Activated T-cell treated with anti-CD3 and anti-CD28 coated beads, Interleukin-2, amount 50 U/mL, for 24 hours (primary cell): ENCODE data around the gene ABCC6.
A peak's percentile ranks its signal among the peaks of the same experiment; 100 is the strongest.

Experiments used
- DNase-seq: peaks from one replicate; pipeline ENCODE4 v3.0.0-alpha.2; 2020
- H3K27ac Mint-ChIP-seq: 2 replicates; pipeline ENCODE4 v1.8.0; 2020; ENCODE audit warnings: mild to moderate bottlenecking, mixed read lengths
- H3K27me3 Mint-ChIP-seq: 2 replicates; pipeline ENCODE4 v1.8.0; 2020; ENCODE audit warnings: mixed read lengths
- H3K36me3 Mint-ChIP-seq: 2 replicates; pipeline ENCODE4 v1.8.0; 2020; ENCODE audit warnings: low read depth, mixed read lengths
- H3K4me1 Mint-ChIP-seq: 2 replicates; pipeline ENCODE4 v1.8.0; 2020; ENCODE audit warnings: low read depth, mixed read lengths
- H3K4me3 Mint-ChIP-seq: 2 replicates; pipeline ENCODE4 v1.8.0; 2020; ENCODE audit warnings: mild to moderate bottlenecking, moderate library complexity, mixed read lengths
- H3K9me3 Mint-ChIP-seq: 2 replicates; pipeline ENCODE4 v1.8.0; 2020; ENCODE audit warnings: mixed read lengths

Gene ABCC6

DNA sequence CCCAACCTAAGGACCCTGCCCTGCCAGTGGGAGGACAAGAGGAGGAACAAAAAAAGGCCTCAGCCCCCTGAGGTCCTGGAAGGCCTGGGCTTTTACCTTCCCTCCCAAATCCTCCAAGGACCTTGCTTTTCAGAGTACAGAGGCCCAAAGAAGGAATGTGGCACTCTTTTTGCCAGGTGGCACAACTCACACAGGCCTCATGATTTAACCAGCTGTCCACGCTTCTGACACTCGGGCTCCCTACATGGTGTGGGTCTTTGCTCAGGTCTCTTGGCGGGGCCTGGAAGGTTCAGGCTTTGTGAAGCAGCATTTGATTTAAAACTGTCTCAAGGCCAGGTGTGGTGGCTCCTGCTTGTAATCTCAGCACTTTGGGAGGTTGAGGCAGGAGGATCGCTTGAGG lies 120.6 kb downstream of the ABCC6 start:
- Mint-ChIP-seq H3K36me3 (peaks cover 92% of the 10 kb centered on the region), H3K4me3 (no peak overlapping the region)

DNA sequence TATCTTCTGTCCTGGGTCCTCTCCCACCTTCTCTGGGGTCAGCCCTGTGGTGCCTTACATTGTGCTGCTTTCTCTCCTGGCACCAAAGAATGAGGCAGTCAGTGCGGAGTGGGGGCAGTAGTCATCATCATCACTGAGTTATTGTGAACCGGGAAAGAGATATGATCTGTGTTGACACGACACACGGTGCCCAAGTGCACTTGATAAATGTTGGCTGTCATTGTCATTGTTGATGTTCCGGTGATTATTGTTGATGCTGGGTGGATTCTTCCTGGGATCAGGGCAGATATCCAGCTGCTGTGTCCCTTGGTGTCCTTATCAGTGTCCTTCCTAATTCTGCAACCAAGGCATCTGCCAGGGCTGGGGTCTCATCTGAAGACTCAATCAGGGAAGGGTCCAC lies 121.7 kb downstream of the ABCC6 start:
- H3K36me3 Mint-ChIP-seq, result peaks cover 93% of the 10 kb centered on the region
- peak overlapping the region; percentile 1 for H3K27ac Mint-ChIP-seq
- H3K9me3 Mint-ChIP-seq, result no peaks in the 10 kb centered on the region
- H3K27me3 Mint-ChIP-seq, result no peaks in the 10 kb centered on the region
- DNase-seq, result no peak
- H3K4me3 Mint-ChIP-seq, result no peak overlapping the region
- no peaks in the 10 kb centered on the region for H3K4me1 Mint-ChIP-seq

More for the DNA sequence above, 120.6 kb downstream of the ABCC6 start:
- DNase-seq, result no peak
- no peaks in the 10 kb centered on the region for H3K27me3 Mint-ChIP-seq
- H3K9me3 Mint-ChIP-seq, result no peaks in the 10 kb centered on the region
- no peaks in the 10 kb centered on the region for H3K4me1 Mint-ChIP-seq
- H3K27ac Mint-ChIP-seq, result no peak overlapping the region

GRCh38 chr16:16100631-16101030 lies 122.7 kb downstream of the ABCC6 start:
- H3K36me3 Mint-ChIP-seq, result peaks cover 93% of the 10 kb centered on the region
- H3K27ac Mint-ChIP-seq, result peak overlapping the region; percentile 22

DNA sequence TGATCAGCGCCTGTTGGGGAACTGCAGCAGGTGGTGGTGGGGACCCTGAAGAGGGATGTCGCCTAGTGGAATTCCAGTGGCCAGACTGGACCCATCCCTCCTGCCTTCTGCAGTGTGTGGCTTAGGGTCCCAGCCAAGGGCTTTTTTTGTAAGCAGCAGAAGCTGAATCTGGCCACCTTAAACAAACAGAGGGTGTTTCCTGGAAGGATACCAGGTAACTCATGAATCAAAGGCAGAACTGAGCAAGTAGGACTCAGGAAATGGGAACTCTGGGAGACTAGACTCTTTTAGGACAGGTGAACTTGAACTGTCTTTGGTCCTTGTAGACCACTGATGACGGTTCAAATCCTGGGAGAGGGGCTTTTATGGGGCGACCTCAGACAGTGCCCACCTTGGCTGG lies 124.0 kb downstream of the ABCC6 start:
- H3K36me3 Mint-ChIP-seq, result peaks cover 91% of the 10 kb centered on the region
- H3K9me3 Mint-ChIP-seq, result no peaks in the 10 kb centered on the region
- peak overlapping the region; percentile 34 for H3K27ac Mint-ChIP-seq

More at GRCh38 chr16:16100631-16101030, 122.7 kb downstream of the ABCC6 start:
- no peak for DNase-seq
- H3K4me3 Mint-ChIP-seq, result no peak overlapping the region
- no peaks in the 10 kb centered on the region for H3K4me1 Mint-ChIP-seq
- no peaks in the 10 kb centered on the region for H3K27me3 Mint-ChIP-seq
- H3K9me3 Mint-ChIP-seq, result no peaks in the 10 kb centered on the region

More for the DNA sequence above, 124.0 kb downstream of the ABCC6 start:
- H3K27me3 Mint-ChIP-seq, result no peaks in the 10 kb centered on the region
- DNase-seq, result no peak
- no peaks in the 10 kb centered on the region for H3K4me1 Mint-ChIP-seq
- no peak overlapping the region for H3K4me3 Mint-ChIP-seq
